Right renal cortex interstitium (tissue), 3 donors: ENCODE measurements around the gene HMBS. TPM values are rescaled to one million over a fixed set of nuclear protein-coding genes. Genes with fewer than 3 reads are reported as not detected.
A peak's percentile ranks its signal among the peaks of the same experiment; 100 is the strongest.
"Not testable (repeated sequence)": the region's sequence is repeated elsewhere in the genome, so short reads cannot be mapped to it uniquely, and the experiment has no call there.

ENCODE experiments used
- DNase-seq, 3 donors: peaks; one replicate each; pipeline ENCODE4 v3.0.0-alpha.2; 2013; ENCODE audit warnings: low read depth in 3 of 3, low spot score in 2 of 3
- polyA plus RNA-seq, 3 donors: library from polyadenylated mRNA; unstranded; fragments of 120-200 nt; gene quantifications; one replicate each; pipeline ENCODE4 v1.2.1, GENCODE V29; 2013; ENCODE audit not compliant: insufficient read length in 3 of 3

HMBS gene
- polyA plus RNA-seq, 3 donors: 24.5 to 29.5 (median 26.8) TPM

- DNase-seq: no peak
These were observed 16.5 kb downstream of the HMBS start for GRCh38 chr11:119100994-119101758.

- DNase-seq: peak; percentile 91 to 97 (median 93)
These were observed 17.2 kb downstream of the HMBS start, which contains the start of gene DPAGT1 for GRCh38 chr11:119101759-119102423. Gene DPAGT1 (minus strand): TSS chr11:119101853. CDS start chr11:119101655, 198 bp downstream.

DNA sequence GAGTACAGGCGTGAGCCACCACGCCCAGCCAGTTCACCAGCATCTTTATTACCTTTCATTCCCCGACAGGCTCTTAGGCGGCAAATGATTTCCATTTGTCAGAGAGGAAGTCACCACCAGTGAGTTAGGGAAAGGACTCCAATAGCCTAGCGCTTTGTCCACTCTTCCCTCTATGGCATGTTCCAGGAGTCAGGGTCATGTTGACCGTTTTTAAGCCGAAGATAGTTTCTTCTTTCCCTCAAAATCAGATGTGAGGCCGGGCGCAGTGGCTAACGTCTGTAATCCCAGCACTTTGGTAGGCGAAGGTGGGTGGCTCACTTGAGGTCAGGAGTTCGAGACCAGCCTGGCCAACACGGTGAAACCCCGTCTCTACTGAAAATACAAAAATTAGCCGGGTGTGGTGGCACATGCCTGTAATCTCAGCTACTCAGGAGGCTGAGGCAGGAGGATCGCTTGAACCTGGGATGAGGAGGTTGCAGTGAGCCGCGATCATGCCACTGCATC, 18.5 kb downstream of the HMBS start:
- DNase-seq: not testable (repeated sequence)

DNA sequence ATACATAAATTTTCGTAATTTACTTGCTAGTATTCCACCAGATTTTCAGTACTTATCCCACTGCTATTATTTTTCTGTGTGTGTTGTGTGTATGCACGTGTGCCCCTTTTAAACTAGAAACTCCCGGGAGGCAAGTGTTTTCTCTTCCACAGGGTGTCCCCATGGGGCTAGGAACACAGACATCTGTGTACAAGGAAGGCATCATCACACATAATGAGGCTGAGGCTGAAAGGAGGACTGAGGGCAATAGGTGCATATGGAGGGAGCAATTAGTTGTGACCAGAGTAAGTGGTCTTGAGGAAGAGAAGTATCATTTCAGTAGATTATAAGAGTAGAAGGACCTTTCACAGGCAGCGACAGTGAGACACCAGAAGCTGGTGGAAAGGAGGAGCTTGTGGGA, 19.1 kb downstream of the HMBS start:
- no peak for DNase-seq

- peak in 1 of 3 donors; percentile 72 for DNase-seq
These were observed 22.2 kb downstream of the HMBS start, which contains the start of gene C2CD2L for GRCh38 chr11:119106564-119107537. Gene C2CD2L (plus strand): TSS chr11:119107344. CDS start chr11:119107742, 398 bp downstream.

DNA sequence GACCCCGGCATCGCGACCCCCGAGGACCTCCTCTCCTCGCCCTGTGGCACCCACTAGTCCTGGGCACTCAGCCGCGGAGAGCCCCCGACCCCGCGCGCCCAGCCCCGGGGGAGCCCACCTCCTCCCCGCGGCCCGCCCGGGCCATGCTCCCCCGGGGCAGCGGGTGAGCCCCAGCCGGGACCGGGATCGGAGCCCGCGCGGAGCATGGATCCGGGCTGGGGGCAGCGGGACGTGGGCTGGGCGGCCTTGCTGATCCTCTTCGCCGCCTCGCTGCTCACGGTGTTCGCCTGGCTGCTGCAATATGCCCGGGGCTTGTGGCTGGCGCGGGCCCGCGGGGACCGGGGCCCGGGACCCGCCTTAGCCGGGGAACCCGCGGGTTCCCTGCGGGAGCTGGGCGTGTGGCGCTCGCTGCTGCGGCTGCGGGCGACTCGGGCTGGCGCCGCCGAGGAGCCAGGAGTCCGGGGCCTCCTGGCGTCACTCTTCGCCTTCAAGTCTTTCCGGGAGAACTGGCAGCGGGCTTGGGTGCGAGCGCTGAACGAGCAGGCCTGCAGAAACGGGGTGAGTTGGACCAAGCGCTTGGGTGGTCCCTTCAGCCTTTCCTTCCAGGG, 23.0 kb downstream of the HMBS start:
- DNase-seq: no peak

DNA sequence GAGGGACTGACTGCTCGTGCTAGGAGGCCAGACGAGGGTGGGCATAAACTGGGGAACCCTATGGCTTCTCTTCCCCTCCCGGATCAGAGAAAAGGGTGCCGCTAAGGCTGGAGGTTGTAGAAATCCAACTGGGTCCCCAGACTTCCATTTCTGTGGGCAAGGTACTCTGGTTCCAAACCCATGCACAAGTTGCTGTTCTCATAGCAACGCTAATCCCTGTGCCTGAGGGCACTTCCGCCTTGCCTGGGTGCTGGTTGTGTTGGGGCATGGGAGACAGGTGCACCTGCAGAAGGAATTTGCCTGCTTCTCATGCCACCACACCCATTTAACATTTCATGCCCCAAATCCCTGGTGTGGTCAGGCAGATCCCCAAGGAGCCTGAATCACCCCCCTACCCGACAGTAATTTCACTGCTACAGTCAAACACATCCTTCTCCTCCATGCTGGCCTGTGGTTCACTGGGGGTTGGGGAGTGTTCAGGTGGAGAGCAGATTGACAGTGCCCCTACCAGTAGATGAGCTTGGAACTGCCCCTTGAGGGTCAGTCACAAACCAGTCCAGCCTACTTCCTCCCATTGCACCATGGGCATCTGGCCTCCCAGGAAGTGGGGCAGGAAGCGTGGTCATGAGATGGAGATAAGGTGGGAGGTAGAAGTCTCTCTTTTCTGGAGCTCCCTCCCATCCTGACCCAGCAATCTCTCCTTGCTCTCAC, 23.6 kb downstream of the HMBS start:
- no peak for DNase-seq

DNA sequence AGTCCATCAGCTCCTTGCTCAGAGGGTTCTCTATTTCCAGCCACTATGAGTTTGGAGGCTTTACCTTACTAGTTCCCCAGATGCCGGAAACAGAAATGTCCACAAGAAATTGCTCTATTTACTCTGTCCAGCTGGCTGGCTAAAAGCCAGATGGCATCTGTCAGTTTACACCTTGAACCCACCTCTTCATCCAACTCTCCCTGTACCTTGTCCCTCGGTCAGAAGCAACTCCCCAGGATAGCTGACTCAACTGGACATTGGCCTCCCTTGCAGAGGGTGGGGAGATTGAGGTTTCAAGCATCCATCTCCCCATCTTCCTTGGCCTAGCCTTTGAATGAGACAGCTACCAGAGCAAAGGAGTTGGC, 24.2 kb downstream of the HMBS start:
- no peak for DNase-seq

DNA sequence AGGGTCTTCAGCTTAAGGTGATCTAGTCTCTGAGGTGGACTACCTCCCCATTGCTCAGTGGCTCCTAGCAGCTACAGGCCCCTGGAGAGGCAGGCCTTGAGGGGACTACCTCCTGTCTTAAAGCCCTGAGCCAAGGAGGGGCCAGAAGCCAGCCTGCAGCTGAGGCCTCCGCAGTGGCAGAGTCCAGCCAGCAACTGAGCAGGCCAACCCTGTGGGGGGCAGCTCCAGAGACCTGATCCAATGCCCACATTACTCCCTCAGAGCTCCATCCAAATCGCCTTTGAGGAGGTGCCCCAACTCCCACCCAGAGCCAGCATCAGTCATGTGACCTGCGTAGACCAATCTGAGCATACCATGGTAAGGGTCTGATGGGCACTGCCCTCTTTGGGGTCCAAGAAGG, 25.2 kb downstream of the HMBS start:
- no peak for DNase-seq

DNA sequence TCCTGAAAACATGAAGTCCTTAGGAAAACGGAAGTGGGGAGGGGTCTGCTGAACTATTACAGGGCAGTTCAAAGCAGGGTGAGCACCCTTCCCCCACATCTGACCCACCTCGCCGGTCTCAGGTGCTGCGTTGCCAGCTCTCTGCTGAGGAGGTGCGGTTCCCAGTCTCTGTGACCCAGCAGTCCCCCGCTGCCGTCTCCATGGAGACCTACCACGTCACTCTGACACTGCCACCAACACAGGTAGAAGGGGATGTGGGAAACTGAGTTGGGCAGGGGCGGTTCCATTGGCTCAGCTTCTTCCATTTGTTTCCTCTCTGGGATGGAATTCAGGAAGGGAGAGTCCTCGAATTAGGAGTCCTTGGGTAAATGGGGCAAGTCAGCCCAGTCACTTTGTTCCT, 25.8 kb downstream of the HMBS start:
- DNase-seq: no peak

- no peak for DNase-seq
These were observed 26.8 kb downstream of the HMBS start for GRCh38 chr11:119111361-119111925.

DNA sequence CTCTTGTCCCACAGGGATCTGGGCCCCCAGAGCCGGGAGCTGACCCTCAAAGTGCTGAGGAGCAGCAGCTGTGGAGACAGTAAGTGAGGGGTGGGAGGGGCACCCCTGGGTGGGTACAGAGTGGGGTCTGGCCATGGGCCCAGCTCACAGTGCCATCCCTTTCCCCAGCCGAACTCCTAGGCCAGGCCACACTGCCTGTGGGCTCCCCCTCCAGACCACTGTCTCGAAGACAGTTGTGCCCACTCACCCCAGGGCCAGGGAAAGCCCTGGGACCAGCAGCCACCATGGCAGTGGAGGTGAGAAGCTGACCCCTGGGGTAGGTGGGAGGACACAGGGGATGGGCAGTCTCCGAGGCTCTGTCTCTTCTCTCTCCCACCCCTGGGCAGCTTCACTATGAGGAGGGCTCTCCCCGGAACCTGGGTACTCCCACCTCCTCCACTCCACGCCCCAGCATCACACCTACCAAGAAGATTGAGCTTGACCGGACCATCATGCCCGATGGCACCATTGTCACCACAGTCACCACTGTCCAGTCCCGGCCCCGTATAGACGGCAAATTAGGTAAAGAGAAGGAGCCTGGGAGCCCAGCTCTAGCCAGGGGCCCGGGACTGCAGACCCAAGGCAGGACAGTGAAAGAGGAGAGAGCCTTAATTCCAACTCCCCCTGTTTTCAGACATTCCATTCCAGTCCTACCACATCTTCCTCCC, 27.8 kb downstream of the HMBS start:
- DNase-seq: no peak

DNA sequence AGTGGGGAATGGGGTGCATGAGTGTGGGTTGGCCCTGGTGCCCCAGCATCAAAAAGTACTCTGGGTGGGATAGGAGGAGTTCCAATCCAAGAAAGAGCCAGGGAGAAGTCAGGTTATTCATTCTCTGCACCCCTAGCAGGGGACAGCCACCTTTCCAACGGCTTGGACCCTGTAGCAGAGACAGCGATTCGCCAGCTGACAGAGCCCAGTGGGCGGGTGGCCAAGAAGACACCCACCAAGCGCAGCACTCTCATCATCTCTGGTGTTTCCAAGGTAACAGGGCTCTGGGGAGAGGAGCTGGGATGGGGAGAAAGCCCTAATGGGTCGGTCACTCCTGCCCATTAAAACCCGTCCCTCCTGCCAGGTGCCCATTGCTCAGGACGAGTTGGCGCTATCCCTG, 29.0 kb downstream of the HMBS start:
- no peak for DNase-seq

DNA sequence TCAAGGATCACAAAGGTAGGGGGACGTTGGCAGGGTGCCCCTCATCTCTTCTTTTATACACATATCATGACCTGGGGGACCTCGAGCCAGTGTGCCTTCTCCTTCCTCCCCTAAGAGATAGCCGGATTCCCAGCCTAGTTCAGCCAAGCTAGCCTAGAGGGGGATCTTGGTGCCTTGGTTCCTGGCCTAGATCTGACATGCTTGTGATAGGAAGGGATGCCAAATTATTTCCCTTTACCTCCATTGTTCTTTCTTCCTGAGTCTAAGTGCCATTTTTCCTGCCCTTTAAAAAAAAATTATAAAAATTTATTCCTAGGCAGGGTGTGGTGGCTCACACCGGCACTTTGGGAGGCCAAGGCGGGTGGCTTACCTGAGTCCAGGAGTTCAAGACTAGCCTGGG, 29.7 kb downstream of the HMBS start:
- DNase-seq: no peak

DNA sequence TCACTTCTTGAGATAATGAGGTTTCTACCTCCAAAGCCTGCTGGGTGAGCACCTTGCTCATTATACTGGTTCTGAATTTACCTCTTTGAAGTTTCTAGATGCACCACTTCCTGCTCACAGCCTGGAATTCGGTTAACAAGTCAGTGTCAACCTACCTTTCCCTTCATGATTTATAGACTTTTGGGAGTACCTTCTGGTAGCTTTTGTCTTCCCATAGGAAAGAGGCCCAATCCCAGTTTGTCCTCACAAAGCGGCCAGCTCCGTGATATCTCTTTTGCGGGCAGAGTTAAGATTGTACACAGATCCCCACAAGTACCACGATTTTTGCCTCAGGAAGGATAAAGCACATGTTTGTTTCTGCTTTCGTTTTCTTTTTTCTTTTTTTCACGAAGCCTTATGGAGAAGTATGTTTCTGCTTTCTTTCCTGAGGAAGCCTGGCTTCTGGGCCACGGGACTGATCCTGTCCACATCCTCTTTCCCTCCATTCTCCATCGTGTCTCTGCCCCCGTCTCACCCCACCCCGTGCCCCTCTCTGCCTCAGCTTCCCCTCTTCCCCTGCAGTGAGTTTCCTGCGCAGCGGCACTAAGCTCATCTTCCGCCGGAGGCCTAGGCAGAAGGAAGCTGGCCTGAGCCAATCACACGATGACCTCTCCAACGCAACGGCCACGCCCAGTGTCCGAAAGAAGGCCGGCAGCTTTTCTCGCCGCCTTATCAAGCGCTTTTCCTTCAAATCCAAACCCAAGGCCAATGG, 31.0 kb downstream of the HMBS start:
- DNase-seq: no peak

- DNase-seq: no peak
These were observed 31.5 kb downstream of the HMBS start for GRCh38 chr11:119116235-119116594.

DNA sequence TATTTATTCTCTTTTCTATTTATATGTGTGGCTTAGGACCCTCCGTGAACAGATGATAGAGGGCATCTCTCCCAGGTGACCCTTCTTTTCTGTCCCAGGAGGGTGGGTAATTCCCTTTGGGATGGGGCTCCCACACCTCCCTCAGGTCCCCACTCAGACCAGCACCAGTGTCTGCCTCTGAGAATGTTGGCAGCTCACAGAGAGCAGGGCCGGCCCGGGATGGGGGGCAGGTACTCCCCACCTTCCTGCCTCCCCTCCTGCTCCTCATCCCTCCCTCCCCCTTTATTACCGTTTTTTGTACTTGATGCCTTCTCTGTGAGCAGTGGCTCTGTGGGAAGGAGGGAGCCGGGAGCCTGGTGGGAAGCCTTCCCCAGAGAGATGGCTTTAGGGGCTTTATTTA, 31.9 kb downstream of the HMBS start:
- DNase-seq: no peak
